Measurements from ENCODE around the gene TRIM44. TPM values are rescaled to one million over a fixed set of nuclear protein-coding genes. Genes with fewer than 3 reads are reported as not detected.

Gene TRIM44
- total RNA-seq, 1 experiment from 2014 or later, result 33.4 TPM

DNA sequence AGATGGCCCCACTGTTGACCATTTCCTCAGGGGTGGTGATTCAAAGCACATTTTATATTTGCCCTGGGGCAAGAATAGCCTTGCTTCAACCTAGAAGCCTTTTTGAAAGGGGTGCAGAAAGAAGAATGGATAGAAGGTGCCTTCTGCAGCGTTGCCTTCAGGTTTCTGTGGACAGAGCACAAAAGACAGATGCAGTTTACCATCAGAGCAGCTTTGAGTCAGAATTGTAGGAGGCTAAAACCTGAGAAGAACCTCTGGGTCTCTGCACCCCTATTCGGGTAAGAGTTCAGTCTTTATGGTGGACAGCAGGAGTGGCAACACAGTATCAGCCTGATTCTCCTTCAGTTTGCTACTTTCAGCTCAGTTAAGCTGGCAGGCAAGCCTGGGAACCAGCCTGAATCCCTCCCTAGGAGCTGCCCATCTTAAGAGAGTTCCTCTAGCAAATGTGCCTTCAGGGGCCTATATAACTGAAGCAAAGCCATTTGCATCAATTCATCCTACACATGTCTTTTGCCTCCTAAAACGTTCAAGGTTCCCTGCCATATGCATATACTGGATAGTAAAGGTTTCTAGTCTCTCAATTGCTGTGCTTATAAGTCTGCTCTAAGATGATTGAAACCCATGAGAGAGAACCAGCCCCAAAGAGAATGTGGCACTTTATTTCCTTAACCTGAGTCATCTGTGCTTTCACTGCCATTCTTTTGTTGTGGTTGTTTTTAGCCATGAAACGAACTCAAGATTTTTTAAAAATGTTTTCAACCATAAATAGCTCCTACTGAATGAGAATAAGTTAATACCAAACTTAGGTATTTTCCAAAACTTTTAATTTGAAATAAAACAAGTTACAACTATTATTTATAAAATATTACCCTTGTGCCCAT, 123.0 kb downstream of the TRIM44 start:
- ATAC-seq (no peak), DNase-seq (ENCODE audit: low read depth, low spot score) (no peak)
- Histone ChIP-seq H3K4me2 (ENCODE audit: low read length) (no peak overlapping the region), H3K4me1 (ENCODE audit: control insufficient read depth in 1 of 2, insufficient read depth in 2 of 2, low read length in 2 of 2) (peaks cover 0 to 4% of the 10 kb centered on the region in 2 experiments; a peak in 1 of 4 replicates), H2AFZ (ENCODE audit: low read depth, low read length, poor library complexity, severe bottlenecking) (no peak overlapping the region), H3K9ac (ENCODE audit: low read length) (no peak overlapping the region), H3K9me3 (ENCODE audit: control insufficient read depth in 1 of 2, insufficient read depth in 1 of 2, low read depth in 1 of 2, low read length in 2 of 2) (no peaks in the 10 kb centered on the region), H4K20me1 (ENCODE audit: insufficient read depth) (no peaks in the 10 kb centered on the region), H3K4me3 (replicated peaks in 1 of 2; ENCODE audit: low read depth in 1 of 2, low read length in 2 of 2) (no peak overlapping the region), H3K27me3 (ENCODE audit: insufficient read depth, low read length) (no peaks in the 10 kb centered on the region), H3K9me2 (ENCODE audit: insufficient read depth) (no peaks in the 10 kb centered on the region), H3K27ac (ENCODE audit: low read depth, low read length) (no peak overlapping the region), H3K79me2 (ENCODE audit: insufficient read depth, low read length) (no peaks in the 10 kb centered on the region), H3K36me3 (ENCODE audit: control insufficient read depth in 1 of 2, insufficient read depth in 2 of 2, low read length in 2 of 2) (no peaks in the 10 kb centered on the region)
- intact Hi-C loops (cut with micrococcal nuclease), result no loop called here
- POLR2A ChIA-PET, result no interaction called here
- BruUV-seq (replicated peaks), result no TSS peak
- RAD21 ChIA-PET (ENCODE audit: low non-redundant PET in 1 of 2, low total read pairs in 2 of 2, uncharacterized antibody in 2 of 2, unreplicated experiment in 2 of 2), result no interaction called here
- TF ChIP-seq EZH2phosphoT487 (IDR thresholded peaks at IDR 0.05; ENCODE audit: borderline replicate concordance), result no peak
- TF ChIP-seq ELF1 (IDR thresholded peaks at IDR 0.05; ENCODE audit: borderline replicate concordance, low read depth), result no peak
- TF ChIP-seq YY1 (IDR thresholded peaks at IDR 0.05; ENCODE audit: extremely low read depth, insufficient replicate concordance, low read depth, low read length), result no peak
- TF ChIP-seq ZFX (IDR thresholded peaks at IDR 0.05), result no peak
- no peak for TF ChIP-seq EGR1 (IDR thresholded peaks at IDR 0.05; ENCODE audit: low read depth)
- no peak for TF ChIP-seq RAD21 (IDR thresholded peaks at IDR 0.05; ENCODE audit: low read depth)
- TF ChIP-seq, protein P1, sequence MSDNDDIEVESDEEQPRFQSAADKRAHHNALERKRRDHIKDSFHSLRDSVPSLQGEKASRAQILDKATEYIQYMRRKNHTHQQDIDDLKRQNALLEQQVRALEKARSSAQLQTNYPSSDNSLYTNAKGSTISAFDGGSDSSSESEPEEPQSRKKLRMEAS (IDR thresholded peaks at IDR 0.05), result no peak
- TF ChIP-seq, protein P2, sequence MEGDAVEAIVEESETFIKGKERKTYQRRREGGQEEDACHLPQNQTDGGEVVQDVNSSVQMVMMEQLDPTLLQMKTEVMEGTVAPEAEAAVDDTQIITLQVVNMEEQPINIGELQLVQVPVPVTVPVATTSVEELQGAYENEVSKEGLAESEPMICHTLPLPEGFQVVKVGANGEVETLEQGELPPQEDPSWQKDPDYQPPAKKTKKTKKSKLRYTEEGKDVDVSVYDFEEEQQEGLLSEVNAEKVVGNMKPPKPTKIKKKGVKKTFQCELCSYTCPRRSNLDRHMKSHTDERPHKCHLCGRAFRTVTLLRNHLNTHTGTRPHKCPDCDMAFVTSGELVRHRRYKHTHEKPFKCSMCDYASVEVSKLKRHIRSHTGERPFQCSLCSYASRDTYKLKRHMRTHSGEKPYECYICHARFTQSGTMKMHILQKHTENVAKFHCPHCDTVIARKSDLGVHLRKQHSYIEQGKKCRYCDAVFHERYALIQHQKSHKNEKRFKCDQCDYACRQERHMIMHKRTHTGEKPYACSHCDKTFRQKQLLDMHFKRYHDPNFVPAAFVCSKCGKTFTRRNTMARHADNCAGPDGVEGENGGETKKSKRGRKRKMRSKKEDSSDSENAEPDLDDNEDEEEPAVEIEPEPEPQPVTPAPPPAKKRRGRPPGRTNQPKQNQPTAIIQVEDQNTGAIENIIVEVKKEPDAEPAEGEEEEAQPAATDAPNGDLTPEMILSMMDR (IDR thresholded peaks at IDR 0.05 in 2 of 3, conservative IDR thresholded peaks at IDR 0.05 in 1 of 3; ENCODE audit: borderline replicate concordance in 1 of 3, insufficient read depth in 1 of 3, low read depth in 2 of 3, low read length in 2 of 3), result no peak
- TF ChIP-seq POLR2AphosphoS5 (IDR thresholded peaks at IDR 0.05; ENCODE audit: low read depth, low read length), result no peak
- TF ChIP-seq SRF (IDR thresholded peaks at IDR 0.05; ENCODE audit: low read depth), result no peak
- TF ChIP-seq SP1 (IDR thresholded peaks at IDR 0.05; ENCODE audit: low read depth), result no peak
- no peak for TF ChIP-seq SIN3A (IDR thresholded peaks at IDR 0.05; ENCODE audit: low read depth)
- TF ChIP-seq POLR2A (IDR thresholded peaks at IDR 0.05; ENCODE audit: borderline replicate concordance, extremely low read depth, insufficient read depth, insufficient read length), result no peak
- TF ChIP-seq, protein P3, sequence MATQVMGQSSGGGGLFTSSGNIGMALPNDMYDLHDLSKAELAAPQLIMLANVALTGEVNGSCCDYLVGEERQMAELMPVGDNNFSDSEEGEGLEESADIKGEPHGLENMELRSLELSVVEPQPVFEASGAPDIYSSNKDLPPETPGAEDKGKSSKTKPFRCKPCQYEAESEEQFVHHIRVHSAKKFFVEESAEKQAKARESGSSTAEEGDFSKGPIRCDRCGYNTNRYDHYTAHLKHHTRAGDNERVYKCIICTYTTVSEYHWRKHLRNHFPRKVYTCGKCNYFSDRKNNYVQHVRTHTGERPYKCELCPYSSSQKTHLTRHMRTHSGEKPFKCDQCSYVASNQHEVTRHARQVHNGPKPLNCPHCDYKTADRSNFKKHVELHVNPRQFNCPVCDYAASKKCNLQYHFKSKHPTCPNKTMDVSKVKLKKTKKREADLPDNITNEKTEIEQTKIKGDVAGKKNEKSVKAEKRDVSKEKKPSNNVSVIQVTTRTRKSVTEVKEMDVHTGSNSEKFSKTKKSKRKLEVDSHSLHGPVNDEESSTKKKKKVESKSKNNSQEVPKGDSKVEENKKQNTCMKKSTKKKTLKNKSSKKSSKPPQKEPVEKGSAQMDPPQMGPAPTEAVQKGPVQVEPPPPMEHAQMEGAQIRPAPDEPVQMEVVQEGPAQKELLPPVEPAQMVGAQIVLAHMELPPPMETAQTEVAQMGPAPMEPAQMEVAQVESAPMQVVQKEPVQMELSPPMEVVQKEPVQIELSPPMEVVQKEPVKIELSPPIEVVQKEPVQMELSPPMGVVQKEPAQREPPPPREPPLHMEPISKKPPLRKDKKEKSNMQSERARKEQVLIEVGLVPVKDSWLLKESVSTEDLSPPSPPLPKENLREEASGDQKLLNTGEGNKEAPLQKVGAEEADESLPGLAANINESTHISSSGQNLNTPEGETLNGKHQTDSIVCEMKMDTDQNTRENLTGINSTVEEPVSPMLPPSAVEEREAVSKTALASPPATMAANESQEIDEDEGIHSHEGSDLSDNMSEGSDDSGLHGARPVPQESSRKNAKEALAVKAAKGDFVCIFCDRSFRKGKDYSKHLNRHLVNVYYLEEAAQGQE (IDR thresholded peaks at IDR 0.05; ENCODE audit: low read depth), result no peak
- no peak for TF ChIP-seq CEBPB (IDR thresholded peaks at IDR 0.05; ENCODE audit: low read depth)
- no peak for TF ChIP-seq EZH2 (IDR thresholded peaks at IDR 0.05)
- no peak for TF ChIP-seq ZNF274 (IDR thresholded peaks at IDR 0.05; ENCODE audit: low read depth, low read length)
- no peak for TF ChIP-seq FOSL1 (IDR thresholded peaks at IDR 0.05; ENCODE audit: low read depth)
- CTCF ChIA-PET, result interaction anchor here (0.8 kb wide), 1 partner anchor 37 kb away, joined by 3 read pairs; no protein-coding TSS in a partner anchor

All from HCT116 (cell line).